ENCODE data around the gene ITGBL1.

DNA sequence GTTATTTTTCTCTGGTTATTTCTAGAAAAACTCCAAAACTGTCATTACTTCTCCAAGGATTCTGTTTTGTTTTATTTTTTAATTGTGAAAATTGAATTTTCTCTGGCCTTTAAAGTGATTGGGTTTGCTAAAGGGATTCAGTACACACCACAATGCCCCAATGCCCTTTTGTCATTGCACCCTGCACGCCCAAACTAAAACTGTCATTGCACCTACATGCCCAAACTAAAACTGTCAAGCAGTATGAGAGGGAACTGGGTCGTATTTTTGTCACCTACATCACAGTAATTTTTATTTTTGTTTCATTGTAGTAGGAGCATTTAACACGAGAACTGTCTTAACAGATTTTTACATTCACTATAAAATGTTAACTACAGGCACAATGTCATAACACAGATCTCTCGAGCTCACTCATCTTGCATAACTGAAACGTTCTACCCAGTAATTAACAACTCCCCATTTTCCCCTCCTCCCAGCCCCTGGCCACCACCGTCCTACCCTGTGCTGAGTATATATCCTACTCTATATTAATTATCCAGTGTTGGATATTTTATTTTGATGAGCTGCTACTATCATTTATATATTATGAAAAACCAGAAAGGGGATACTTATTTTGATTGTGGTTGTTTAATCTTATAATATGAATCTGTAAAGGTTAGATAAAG, 43.4 kb upstream of the ITGBL1 start:
- TF ChIP-seq, protein P1, sequence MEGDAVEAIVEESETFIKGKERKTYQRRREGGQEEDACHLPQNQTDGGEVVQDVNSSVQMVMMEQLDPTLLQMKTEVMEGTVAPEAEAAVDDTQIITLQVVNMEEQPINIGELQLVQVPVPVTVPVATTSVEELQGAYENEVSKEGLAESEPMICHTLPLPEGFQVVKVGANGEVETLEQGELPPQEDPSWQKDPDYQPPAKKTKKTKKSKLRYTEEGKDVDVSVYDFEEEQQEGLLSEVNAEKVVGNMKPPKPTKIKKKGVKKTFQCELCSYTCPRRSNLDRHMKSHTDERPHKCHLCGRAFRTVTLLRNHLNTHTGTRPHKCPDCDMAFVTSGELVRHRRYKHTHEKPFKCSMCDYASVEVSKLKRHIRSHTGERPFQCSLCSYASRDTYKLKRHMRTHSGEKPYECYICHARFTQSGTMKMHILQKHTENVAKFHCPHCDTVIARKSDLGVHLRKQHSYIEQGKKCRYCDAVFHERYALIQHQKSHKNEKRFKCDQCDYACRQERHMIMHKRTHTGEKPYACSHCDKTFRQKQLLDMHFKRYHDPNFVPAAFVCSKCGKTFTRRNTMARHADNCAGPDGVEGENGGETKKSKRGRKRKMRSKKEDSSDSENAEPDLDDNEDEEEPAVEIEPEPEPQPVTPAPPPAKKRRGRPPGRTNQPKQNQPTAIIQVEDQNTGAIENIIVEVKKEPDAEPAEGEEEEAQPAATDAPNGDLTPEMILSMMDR (IDR thresholded peaks at IDR 0.05), result no peak
- no peak for TF ChIP-seq POLR2A (IDR thresholded peaks at IDR 0.05)

Data from lower leg skin (tissue), 3 donors.